ENCODE results near the gene ZCCHC3.

ZCCHC3 gene

DNA sequence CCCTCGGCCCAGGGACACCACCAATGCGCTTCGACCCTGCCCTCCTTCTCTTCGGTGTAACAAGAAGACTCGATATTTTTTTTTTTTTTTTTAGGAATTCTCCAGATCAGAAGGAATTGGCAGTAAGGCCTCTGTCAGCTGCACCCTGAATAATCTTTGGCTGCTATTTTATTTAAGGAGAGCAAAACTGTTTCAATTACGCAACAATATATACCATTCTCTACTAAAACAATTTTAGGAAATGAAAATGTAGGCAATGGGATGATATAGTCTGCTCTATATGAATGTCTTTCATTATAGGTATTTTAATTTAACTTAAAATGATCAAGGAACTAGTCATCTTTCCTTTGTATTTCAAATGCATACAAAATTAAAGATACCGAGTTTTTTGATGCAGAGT lies 13.3 kb downstream of the ZCCHC3 start:
- FAIRE-seq, result peak; percentile 15
- DNase-seq (ENCODE audit: extremely low spot score, insufficient read length, low read depth), result no peak

DNA sequence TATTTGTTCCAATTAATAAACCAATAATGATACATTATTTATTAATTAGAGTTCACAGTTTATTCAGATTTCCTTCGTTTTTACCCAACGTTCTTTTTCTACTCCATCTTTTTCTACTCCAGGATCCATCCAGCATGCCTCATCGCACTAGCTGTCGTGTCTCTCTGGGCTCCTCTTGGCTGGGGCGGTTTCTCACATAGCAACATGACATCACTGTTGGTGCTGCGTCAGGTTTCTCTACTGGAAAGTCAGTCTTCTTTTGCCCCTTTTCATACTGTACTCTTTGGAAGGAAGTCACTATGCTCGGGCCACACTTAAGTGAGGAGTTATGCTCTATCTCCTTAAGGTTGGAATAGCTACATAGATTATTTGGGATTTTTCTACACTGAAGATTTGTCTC lies 14.2 kb downstream of the ZCCHC3 start:
- DNase-seq (ENCODE audit: extremely low spot score, insufficient read length, low read depth), result no peak
- no peak for FAIRE-seq

DNA sequence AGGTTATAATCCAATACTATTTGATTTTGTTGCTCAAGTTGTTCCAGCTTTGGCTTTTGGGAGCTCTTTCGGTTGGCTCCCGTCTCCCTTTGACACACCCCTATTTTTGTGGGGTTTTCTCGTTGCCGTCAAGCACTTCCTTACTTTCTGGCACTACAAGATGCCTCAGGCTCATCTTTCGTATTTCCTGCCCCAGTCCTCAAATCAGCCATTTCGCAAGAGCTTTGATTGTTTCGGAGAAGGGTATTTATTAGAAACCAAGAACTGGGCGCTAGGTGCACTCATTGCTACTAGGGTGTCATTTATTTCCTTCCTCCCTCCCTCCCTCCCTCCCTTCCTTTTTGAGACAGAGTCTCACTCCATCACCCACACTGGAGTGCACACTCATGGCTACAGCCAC lies 14.7 kb downstream of the ZCCHC3 start:
- FAIRE-seq (no peak), DNase-seq (ENCODE audit: extremely low spot score, insufficient read length, low read depth) (no peak)

DNA sequence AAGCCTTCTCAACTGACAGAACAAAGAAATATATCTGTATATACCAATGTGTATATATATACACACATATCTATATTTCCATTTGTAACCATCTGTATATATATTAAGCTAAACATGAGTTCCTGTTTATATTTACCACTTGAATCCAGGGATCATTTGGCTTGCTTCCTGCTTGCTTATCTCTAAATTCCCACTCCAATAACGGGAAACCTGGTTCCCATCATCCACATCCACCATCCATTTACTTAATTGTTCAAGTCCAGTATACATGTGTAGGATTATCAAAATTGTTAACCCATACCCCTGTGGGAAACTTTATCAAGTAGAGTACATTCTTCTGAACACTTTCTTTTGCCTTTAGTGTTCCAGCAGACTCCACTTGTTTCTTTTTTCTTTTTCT lies 15.5 kb downstream of the ZCCHC3 start:
- DNase-seq (ENCODE audit: extremely low spot score, insufficient read length, low read depth), result no peak
- FAIRE-seq, result no peak

DNA sequence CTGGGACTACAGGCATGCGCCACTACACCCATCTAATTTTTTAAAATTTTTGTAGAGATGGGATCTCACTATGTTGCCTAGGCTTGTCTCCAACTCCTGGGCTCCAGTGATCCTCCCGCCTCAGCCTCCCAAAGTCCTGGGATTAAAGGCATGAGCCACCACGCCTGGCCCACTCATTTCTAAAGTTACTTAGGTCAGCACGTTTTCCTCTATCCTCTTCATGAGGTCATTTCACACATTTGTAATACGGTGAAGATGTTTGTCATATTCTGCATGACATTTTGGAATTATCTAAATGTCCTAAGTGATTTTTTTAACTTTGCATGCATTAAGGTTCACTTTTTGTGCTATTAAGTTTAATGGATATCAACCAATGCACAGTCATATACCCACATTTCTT lies 16.0 kb downstream of the ZCCHC3 start:
- FAIRE-seq (no peak), DNase-seq (ENCODE audit: extremely low spot score, insufficient read length, low read depth) (no peak)

DNA sequence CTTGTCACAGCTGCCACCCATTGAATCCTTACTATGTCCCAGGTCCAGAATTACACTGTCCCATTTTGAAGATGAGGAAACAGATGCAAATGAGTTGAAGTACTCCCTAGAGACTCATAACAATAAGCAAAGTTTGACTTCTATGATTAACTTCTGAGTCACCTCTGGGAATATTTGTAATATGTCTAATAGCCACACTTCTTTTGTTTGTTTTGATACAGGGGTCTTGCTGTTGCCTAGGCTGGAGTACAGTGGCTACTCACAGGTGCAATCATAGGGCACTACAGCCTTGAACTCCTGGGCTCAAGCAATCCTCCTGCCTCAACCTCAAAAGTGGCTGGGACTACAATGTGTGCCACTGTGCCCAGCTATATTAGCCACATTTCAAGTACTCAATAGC lies 16.6 kb downstream of the ZCCHC3 start:
- FAIRE-seq, result no peak
- no peak for DNase-seq (ENCODE audit: extremely low spot score, insufficient read length, low read depth)

DNA sequence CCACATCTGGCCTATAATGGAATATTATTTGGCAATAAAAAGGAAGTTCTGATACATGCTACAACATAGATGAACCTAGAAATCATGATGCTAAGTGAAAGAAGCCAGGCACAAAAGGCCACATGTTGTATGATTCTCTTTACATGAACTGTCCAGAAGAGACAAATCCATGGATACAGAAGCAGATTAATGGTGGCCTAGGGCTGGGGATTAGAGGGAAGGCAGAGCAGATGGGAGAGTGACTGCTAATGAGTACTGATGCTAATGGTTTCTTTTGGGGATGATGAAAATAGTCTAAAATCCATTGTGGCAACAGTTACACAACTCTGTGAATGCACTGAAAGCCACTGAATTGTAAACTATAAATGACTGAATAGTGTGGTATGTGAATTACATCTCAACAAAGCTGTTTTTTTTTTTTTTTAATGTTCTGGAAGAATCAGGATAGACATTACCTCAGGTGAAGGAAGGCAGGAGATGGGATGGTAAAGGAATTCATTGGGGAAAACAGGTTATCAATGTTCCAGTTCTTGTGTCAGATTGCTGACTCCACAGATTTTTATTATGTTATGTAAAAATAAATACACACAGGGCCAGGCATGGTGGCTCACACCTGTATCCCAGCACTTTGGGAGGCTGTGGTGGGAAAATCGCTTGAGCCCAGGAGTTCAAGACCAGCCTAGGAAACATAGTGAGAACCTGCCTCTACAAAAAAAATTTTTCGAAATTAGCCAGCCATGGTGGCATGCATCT lies 19.1 kb downstream of the ZCCHC3 start:
- FAIRE-seq, result no peak
- DNase-seq (ENCODE audit: extremely low spot score, insufficient read length, low read depth), result no peak

DNA sequence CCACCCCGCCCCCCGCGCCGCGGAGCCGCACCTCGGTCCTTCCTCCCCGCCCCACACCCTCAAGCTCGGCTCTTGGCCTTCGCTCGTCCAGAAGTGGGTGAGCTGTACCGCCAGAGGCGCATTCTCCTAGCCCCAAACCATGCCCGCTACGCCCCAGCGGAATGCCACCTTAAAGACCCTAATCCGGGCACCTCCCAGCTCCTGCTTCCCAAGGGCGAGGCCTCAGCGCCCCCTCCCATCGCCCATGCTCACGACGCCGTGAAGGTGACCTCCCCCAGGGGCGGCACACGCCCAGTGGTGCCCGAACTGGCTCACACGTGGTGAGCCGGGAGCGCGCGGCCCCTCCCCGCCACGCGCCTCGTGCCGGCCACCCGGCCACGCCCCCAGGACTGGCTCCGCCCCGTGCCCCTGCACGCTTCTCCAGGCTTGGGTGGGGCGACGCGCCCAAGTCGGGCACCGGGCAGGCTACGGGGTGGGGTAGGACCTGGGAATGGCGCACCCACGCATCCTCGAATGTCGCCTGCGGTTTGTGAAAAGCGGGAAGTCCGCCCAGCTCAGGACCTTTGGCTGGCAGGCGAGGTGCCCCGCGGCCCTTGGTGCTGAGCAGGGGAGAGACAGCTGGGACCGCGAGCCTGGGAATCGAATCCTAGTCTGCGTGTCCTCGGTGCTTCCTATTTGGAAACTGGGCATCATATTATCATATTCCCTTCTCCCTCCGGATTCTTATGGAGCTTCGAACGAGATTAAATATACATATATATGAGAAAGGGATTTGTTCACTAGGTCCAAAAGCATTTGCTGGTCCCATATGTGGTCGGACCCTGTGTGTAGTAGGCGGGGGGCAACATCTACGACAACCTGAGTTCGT lies 27.0 kb downstream of the ZCCHC3 start:
- peak; percentile 93 for FAIRE-seq
- DNase-seq (ENCODE audit: extremely low spot score, insufficient read length, low read depth), result peak; percentile 69

DNA sequence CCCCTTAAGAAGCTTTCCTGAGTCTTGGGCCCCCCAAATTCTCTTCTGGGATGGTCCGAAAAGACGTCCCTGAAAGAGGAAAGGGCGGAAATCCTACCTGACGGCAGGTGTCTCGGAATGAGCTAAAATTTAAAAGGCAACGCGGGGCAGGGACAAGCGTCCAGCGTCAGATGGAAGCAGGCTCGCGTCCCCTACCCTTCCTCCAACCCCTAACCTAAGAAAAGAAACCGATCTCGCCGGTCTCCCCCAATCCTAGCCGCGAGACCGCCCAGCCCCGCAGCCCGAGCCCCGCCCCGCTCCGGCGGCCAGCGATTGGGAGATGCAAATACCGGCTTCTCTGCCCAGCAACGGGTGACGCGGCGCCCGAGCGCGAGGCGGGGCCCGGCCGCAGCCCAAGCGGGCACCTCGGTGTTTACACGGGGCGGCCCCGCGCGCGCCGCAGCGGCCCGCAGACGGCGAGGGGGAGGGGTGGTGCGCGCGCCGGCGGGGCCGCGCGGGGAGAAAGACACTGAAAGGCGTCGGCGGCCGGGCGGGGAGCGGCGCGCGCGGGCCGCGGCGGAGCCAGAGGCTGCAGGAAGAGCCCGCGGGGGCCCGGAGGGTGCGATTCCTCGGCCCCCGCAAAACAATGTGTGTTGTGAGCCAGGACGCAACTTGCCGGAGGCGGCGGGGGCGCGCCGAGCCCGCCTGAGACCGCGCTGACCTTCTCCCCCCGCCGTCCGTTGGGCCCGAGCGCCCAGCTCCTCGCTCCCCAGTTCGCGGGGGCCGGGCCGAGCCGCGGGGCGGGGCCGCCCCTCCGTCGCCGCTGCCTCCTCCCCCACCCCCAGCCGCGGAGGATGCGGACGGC lies 27.9 kb downstream of the ZCCHC3 start, which contains the start of gene SOX12:
Gene SOX12, plus strand, starts transcription at position 508 of the 844 bp plus-strand sequence. CDS start 373 bp downstream, outside the sequence.
- peak; percentile 83 for DNase-seq (ENCODE audit: extremely low spot score, insufficient read length, low read depth)
- FAIRE-seq, result peak; percentile 80

DNA sequence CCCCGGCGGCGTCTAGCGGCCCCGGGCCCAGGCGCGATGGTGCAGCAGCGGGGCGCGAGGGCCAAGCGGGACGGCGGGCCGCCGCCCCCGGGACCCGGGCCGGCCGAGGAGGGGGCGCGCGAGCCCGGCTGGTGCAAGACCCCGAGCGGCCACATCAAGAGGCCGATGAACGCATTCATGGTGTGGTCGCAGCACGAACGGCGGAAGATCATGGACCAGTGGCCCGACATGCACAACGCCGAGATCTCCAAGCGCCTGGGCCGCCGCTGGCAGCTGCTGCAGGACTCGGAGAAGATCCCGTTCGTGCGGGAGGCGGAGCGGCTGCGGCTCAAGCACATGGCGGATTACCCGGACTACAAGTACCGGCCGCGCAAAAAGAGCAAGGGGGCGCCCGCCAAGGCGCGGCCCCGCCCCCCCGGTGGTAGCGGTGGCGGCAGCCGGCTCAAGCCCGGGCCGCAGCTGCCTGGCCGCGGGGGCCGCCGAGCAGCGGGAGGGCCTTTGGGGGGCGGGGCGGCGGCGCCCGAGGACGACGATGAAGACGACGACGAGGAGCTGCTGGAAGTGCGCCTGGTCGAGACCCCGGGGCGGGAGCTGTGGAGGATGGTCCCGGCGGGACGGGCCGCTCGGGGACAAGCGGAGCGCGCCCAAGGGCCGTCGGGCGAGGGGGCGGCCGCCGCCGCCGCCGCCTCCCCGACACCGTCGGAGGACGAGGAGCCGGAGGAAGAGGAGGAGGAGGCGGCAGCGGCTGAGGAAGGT lies 28.7 kb downstream of the ZCCHC3 start:
- FAIRE-seq (no peak), DNase-seq (ENCODE audit: extremely low spot score, insufficient read length, low read depth) (no peak)

DNA sequence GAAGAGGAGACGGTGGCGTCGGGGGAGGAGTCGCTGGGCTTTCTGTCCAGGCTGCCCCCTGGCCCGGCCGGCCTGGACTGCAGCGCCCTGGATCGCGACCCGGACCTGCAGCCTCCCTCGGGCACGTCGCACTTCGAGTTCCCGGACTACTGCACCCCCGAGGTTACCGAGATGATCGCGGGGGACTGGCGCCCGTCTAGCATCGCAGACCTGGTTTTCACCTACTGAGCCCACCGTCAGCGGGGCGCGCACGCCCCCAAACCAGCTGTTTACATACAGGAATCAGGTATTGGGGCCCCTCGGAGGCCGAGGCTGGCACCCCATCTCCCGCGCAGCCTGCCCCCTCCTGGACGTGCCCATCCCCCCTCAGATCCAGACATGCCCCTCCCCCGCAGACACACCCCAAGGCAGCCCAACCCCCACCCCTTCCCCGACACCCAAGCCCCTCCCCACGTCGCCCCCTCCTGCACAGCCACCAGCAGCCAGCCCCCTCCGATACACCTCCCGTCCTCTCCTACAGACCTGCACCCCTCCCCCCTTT lies 29.3 kb downstream of the ZCCHC3 start:
- FAIRE-seq (no peak), DNase-seq (ENCODE audit: extremely low spot score, insufficient read length, low read depth) (no peak)

DNA sequence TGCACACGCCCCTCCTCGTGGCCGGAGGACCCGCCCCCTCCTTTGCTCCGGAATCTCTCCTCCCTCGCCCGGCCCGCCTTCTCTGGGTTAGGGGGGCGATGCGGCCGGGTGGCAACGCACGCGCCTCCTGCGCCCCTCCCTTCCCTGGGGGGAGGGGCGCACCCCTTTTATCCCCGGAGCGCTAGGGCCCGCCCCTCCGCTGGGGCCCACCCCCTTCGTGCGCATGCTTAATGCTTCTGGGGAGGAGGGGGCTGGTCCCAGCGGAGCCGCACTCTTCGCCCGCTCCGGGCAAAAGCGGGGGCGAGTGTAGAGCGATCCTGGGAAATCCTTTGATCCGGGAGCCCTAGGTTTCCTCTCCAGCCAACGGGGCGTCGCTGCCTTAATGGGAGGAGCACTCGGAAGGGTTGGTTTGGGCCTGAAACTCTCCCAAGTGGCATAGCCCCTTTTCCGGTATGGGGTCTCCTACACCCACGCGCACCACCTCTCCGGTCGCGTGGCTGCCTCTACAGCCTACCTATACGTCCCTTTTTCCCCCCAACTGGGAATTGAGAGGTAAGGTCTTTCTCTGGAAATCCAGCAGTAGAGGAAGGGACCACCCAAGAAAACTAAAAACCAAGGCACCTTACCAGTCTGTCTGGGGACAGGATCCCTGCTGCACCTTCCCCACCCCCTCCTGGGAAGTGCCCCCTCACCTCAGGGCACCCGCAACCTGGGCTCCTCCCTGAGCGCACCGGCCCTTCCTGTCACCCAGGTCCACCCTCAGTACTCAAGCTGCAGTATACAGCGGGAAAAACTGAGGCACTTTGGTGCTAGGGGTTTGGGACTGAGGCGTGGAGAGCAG lies 30.0 kb downstream of the ZCCHC3 start:
- FAIRE-seq (peak; percentile 53), DNase-seq (ENCODE audit: extremely low spot score, insufficient read length, low read depth) (peak; percentile 59)

DNA sequence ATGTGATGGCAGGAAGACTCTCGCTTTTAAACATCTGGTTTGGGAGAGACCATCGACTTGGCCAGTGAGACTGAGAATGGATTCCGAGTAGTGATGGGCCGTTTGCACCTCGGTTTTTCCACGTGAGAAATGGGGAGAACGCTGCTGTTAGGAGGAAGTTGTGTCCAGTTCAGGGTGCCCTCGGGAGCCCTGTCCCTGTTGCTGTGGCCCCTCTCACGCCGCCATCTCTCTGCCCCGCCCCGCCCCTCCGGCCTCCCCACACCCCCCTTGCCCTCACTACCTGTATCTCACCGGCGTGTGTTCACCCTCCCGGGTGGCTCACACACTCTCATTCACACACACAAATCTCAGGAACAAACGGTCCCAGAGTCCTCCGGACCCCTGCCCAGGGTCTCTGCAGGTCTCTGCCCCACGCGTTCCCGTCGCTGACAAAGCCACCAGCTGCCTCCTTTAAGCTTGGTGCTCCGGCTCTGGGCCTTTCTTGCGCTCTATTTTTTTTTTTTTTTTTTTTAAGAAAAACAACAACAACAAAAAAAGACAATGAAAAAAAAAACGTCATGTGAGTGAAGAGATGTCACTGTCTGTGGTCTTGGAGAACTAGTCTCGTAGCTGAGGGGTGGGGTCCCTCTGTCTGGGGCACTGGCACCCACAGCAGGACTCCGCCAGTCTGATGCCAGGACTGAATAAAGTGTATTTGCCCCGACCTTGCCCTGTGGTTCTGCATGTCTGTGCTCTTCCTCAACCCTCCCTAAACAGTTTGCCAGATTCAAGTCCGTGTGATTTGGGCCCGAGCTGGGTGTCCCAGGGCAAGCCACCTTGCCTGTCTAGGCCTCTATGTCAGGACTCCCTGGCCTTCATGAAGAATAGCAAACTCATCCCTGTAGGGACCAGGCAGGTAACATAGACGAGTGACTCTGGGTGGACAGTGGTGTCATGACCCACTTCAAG lies 30.9 kb downstream of the ZCCHC3 start:
- no peak for FAIRE-seq

DNA sequence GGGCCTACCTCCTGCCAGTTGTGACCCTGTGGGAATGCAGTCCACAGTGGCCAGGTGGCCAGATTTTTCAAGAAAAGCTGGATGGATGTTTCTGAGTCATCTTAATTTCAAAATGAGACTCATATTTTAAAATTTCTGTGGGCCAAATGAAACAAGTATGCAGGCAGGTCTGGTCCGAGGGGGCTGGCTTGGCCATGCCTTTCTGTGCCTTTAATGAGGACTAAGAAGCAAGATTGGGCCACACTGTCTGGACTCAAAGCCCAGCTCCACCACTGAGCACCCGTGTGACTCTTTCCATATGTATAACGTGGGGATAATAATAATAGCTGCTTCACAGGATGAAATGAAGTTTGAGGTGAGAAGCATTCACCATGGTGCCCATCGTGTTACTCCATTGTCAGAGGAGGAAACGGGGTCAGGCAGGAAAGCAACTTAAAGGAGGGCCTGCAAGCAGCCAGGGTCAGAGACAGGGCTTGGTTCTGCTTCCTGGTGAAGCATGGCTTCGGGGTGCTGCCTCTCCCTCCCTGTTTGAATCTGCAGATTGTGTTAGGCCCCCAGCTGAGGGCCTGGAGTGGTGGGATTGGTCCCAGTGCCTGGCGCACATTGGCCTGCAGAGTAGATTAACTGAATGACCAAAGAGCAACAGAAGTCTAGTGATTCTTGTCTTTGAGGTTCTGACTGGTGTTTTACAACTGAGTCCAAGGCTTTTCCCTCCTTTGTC lies 31.8 kb downstream of the ZCCHC3 start:
- DNase-seq (ENCODE audit: extremely low spot score, insufficient read length, low read depth) (no peak), FAIRE-seq (no peak)

More for the DNA sequence above, 30.9 kb downstream of the ZCCHC3 start:
- no peak for DNase-seq (ENCODE audit: extremely low spot score, insufficient read length, low read depth)

DNA sequence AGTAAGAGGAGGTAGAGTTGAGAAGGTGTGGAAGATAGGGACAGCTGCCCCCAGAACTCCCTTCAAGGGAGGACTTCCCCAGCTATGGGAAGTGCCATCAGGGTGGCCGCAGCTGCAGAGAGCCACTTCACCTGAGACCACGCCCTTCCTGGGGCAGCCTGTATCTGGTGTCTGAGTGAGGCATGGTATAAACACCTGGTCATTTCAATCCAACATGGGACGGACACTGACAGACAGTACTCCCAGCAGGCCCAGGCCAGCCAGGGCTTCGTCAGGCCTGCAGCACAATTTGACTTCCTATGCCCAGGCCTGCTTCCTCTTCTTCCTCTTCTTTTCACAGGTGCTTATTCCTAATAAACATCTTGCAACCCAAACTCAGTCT lies 32.5 kb downstream of the ZCCHC3 start:
- DNase-seq (ENCODE audit: extremely low spot score, insufficient read length, low read depth) (no peak), FAIRE-seq (no peak)

DNA sequence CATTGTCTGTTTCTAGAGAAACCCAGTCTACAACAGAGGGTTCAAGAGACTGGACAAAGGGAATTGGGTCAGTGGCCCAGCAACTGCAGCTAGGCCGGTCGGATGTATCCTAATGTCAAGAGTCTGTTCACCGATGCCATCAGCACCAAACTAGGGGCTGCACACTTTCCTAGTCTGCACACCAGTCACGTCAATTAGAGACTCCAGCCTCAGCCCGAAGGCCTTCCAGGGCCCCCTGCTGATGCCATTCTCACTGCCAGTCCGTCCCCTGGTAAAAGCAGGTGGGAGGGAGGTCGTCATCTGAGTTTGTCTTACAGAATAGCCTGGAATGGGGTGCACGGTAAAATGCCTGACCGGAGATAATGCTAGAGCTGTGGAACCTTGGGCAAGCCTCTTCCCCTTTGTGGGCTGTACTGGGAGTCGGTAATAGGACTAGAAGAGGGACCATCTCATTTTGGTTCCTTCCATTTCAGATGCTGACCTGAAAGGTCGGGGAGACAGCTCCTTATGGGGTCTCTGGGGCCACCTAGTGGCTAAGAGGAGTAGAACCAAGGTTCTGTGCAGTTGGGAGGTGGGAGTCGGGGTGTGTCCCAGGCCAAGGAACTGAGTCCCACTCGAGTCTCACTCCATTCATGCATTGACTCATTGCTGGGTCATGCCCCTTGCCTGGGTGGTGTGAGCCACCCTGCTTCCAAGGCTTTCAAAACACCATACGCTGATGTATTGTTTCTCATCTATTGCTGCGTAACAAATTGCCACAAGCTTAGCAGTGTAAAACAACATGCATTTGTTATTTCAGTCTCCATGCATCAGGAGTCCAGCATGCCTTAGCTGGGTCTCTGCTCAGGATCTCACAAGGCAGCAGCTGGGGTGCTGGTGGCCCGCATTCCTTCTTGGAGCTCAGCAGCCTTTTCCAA lies 33.1 kb downstream of the ZCCHC3 start:
- peak; percentile 84 for FAIRE-seq
- DNase-seq (ENCODE audit: extremely low spot score, insufficient read length, low read depth), result no peak
